RWPE2 (cell line): ENCODE data around the gene NECTIN1.

ENCODE experiments used
- ATAC-seq: fragments of 200-7000 bp; cut with Tn5 transposase; 3 replicates; pipeline ENCODE4 v1.9.1; 2021; ENCODE audit warnings: low read depth
- DNase-seq: peaks from one replicate; pipeline ENCODE4 v3.0.0-alpha.2; 2020; ENCODE audit warnings: low spot score
- H3K27ac ChIP-seq: fragments of 450-650 bp; 2 replicates; pipeline ENCODE4 v1.5.1; 2017; ENCODE audit warnings: mild to moderate bottlenecking; ENCODE audit not compliant: poor library complexity, severe bottlenecking
- H3K27me3 ChIP-seq: fragments of 250-450 bp; sonication (Bioruptor Pico); 2 replicates; pipeline ENCODE4 v1.5.1; 2021; ENCODE audit warnings: mild to moderate bottlenecking, moderate library complexity; ENCODE audit not compliant: insufficient read depth, poor library complexity, severe bottlenecking
- H3K36me3 ChIP-seq: fragments of 250-450 bp; sonication (Bioruptor Pico); 2 replicates; pipeline ENCODE4 v1.5.1; 2020; ENCODE audit warnings: low read depth, mild to moderate bottlenecking, moderate library complexity
- H3K4me1 ChIP-seq: fragments of 250-450 bp; sonication (Bioruptor Pico); 2 replicates; pipeline ENCODE4 v1.5.1; 2021; ENCODE audit warnings: mild to moderate bottlenecking, moderate library complexity; ENCODE audit not compliant: insufficient read depth, poor library complexity, severe bottlenecking
- H3K4me3 ChIP-seq: fragments of 250-450 bp; sonication (Bioruptor Pico); 2 replicates; pipeline ENCODE4 v1.5.1; 2021; ENCODE audit warnings: mild to moderate bottlenecking, moderate library complexity; ENCODE audit not compliant: severe bottlenecking
- H3K9me3 ChIP-seq: fragments of 250-450 bp; sonication (Bioruptor Pico); 2 replicates; pipeline ENCODE4 v1.5.1; 2021; ENCODE audit warnings: mild to moderate bottlenecking, moderate library complexity; ENCODE audit not compliant: severe bottlenecking
- TF ChIP-seq, protein P1 (sequence below): fragments of 450-650 bp; IDR thresholded peaks from one replicate; pipeline ENCODE4 v1.5.1; 2017; ENCODE audit warnings: mild to moderate bottlenecking, moderate library complexity; ENCODE audit not compliant: poor library complexity, severe bottlenecking

The NECTIN1 gene

DNA sequence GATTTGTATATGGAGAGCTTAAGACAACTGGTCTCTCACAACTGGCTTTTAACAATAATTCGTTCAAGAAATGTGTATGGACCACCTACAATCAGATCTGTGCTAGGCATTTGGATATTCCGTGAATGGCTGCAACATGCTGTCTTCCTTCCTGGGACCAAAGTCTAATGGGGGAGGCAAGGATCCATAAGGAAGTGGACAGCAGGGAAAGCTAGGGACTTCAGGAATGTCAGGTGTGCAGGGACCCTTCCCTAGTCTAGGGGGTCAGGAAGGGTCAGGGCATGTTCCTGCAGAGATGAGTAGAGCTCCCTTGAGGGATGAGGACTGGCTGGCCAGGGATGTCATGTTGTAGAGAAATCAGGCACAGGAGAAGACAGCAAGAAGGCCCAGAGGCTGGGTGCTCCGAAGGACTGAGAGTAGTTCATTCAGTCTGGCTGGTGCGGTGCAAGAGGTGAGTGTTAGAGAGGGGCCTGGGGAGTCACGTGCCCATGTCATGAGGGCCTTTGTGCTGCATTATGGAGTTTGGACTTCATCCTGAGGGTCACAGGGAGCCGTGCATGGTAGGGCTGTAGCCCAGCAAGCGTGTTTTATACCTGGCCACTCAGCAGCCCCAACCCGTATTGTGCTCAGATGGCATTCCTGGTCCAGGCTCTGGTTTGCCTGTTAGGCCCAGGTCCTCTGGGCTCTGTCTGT, 8.5 kb upstream of the NECTIN1 start:
- ATAC-seq (no peak), DNase-seq (no peak)
- Histone ChIP-seq H3K36me3 (no peaks in the 10 kb centered on the region), H3K4me1 (no peaks in the 10 kb centered on the region), H3K27me3 (no peaks in the 10 kb centered on the region), H3K9me3 (no peaks in the 10 kb centered on the region), H3K27ac (no peak overlapping the region), H3K4me3 (no peak overlapping the region)
- TF ChIP-seq, protein P1, sequence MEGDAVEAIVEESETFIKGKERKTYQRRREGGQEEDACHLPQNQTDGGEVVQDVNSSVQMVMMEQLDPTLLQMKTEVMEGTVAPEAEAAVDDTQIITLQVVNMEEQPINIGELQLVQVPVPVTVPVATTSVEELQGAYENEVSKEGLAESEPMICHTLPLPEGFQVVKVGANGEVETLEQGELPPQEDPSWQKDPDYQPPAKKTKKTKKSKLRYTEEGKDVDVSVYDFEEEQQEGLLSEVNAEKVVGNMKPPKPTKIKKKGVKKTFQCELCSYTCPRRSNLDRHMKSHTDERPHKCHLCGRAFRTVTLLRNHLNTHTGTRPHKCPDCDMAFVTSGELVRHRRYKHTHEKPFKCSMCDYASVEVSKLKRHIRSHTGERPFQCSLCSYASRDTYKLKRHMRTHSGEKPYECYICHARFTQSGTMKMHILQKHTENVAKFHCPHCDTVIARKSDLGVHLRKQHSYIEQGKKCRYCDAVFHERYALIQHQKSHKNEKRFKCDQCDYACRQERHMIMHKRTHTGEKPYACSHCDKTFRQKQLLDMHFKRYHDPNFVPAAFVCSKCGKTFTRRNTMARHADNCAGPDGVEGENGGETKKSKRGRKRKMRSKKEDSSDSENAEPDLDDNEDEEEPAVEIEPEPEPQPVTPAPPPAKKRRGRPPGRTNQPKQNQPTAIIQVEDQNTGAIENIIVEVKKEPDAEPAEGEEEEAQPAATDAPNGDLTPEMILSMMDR, result no peak

DNA sequence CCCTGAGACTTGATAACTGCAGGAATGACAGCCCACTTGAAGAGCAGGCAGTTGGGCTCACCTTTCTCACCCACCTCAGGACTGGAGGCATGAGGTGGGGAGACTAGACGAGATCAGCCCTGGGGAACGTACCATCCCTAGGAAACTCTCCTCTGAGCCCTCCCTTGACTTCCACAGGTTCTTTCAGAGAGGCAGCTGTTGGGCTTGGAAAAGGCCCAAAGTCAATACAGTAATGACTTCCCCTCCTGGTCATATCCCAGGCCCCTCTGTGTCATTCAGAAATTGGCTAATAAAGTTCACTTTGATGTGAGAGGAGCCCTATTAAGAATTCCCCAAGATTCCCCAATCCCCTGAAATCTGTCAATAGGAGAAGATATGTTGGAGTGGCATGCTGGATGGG, 5.8 kb upstream of the NECTIN1 start:
- Histone ChIP-seq H3K27me3 (no peaks in the 10 kb centered on the region), H3K4me3 (no peak overlapping the region), H3K9me3 (no peaks in the 10 kb centered on the region), H3K36me3 (no peaks in the 10 kb centered on the region), H3K4me1 (peaks cover 7% of the 10 kb centered on the region), H3K27ac (no peak overlapping the region)
- ATAC-seq, result no peak
- DNase-seq, result no peak
- TF ChIP-seq, protein P1, result no peak

DNA sequence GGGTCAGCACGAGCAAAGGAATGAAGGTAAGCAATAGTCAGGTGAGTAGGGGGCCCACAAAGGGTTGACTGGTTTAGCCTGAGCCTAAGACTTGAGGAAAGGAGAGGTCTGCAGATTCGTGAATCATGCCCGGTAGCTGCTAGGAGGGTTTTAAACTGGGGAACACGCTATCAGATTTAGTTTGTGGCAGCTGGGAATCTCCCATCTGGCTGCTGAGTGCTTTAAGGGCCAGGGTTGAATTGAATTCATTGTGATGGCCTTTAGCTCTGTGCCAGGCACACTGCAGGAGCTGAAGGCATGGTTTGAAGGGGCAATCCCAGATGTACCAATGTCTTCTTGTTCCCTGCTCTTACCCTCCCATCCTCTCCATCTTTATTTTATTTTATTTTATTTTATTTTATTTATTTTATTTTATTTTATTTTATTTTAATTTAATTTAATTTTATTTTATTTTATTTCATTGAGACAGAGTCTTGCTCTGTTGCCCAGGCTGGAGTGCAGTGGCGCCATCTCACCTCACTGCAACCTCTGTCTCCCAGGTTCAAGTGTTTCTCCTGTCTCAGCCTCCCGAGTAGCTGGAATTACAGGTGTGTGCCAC, 1.9 kb upstream of the NECTIN1 start:
- TF ChIP-seq, protein P1, result no peak
- H3K4me3 ChIP-seq, result no peak overlapping the region
- ATAC-seq (no peak), DNase-seq (no peak)
- H3K27me3 ChIP-seq, result no peaks in the 10 kb centered on the region
- peaks cover 24% of the 10 kb centered on the region for H3K36me3 ChIP-seq
- H3K9me3 ChIP-seq, result no peaks in the 10 kb centered on the region
- no peak overlapping the region for H3K27ac ChIP-seq
- peaks cover 8% of the 10 kb centered on the region for H3K4me1 ChIP-seq

DNA sequence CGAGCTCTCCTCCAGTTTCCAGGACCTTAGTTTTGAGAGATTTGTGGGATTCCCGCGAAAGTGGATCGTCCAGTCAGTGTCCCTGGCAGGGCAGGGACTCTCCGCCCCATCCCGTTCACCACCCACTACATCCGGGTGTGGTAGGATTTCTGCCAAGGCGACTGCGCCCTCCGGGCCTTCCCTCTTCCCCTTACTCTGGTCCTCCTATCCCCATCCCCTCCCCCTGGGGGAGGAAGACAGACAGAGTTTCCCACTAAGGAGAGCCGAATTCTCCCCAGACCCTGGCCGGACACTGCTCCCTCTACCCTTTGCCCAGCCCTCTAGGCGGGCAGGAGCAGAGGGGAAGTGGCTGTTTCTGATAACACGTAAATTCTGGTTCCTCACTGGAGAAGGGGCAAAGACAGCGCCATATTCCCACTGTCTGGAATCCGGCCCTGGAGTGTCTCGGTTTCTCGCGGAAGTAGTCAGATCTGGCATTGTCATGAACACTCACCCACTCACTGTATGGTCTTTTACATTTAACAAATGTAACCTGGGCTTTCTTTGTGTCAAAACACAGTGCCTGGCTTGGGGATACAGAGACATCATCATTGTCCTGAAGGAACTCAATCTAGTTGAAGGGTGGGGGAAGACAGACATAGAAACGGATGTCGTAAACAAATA, 1.1 kb upstream of the NECTIN1 start:
- Histone ChIP-seq H3K36me3 (peaks cover 32% of the 10 kb centered on the region), H3K27me3 (no peaks in the 10 kb centered on the region), H3K4me1 (peaks cover 16% of the 10 kb centered on the region), H3K4me3 (peak overlapping the region; percentile 100), H3K27ac (peak overlapping the region; percentile 65), H3K9me3 (no peaks in the 10 kb centered on the region)
- DNase-seq (no peak), ATAC-seq (peak; percentile 40)
- TF ChIP-seq, protein P1, result no peak
